Peyer's patch (tissue), 4 donors: ENCODE measurements around the gene SFN. TPM values are rescaled to one million over a fixed set of nuclear protein-coding genes. Genes with fewer than 3 reads are reported as not detected.

Experiments
- DNase-seq, 3 donors: peaks; one replicate each; pipeline ENCODE4 v3.0.0-alpha.2; 2017 to 2019
- H3K27ac ChIP-seq, 4 donors: fragments of 200-600 bp; sonication (generic); one replicate each; pipeline ENCODE4 v1.5.1; 2016 to 2019
- H3K27me3 ChIP-seq, 2 donors: fragments of 200-600 bp; sonication (generic); one replicate each; pipeline ENCODE4 v1.5.1; 2019
- H3K36me3 ChIP-seq, 3 donors: fragments of 200-600 bp; sonication (generic); one replicate each; pipeline ENCODE4 v1.5.1; 2016 to 2019
- H3K4me1 ChIP-seq, 4 donors: fragments of 200-600 bp; sonication (generic); one replicate each; pipeline ENCODE4 v1.5.1; 2016 to 2019
- H3K4me3 ChIP-seq, 4 donors: fragments of 200-600 bp; sonication (generic); 1 replicate in 3 of 4; 2 replicates in 1 of 4; pipeline ENCODE4 v1.5.1; 2016 to 2019; ENCODE audit warnings: mild to moderate bottlenecking in 1 of 4
- H3K9me3 ChIP-seq, 4 donors: fragments of 200-600 bp; sonication (generic); one replicate each; pipeline ENCODE4 v1.5.1; 2016 to 2019; ENCODE audit warnings: mild to moderate bottlenecking in 1 of 4
- POLR2A ChIP-seq, 2 donors: fragments of 450-650 bp; IDR thresholded peaks; one replicate each; pipeline ENCODE4 v1.5.1; 2017; ENCODE audit warnings: antibody characterized with exemption in 2 of 2, mild to moderate bottlenecking in 2 of 2, moderate library complexity in 2 of 2
- total RNA-seq, 4 donors: library from RNA; depleted of rRNA; stranded (reverse); fragments of >200 nt; gene quantifications; one replicate each; pipeline ENCODE4 v1.1.0, GENCODE V29; 2016
- TF ChIP-seq, protein P1 (sequence below), 6 experiments: fragments of 450-650 bp in 4 of 6; fragments of 200-600 bp in 2 of 6; sonication (generic) in 1 of 6; IDR thresholded peaks; one replicate each; pipeline ENCODE4 v1.5.1; 2017 to 2019; ENCODE audit warnings: antibody characterized with exemption in 6 of 6, mild to moderate bottlenecking in 3 of 6, moderate library complexity in 1 of 6

The SFN gene
- 10 to 100 TPM; 19.8 to 66.6 (median 44.6) TPM for total RNA-seq

DNA sequence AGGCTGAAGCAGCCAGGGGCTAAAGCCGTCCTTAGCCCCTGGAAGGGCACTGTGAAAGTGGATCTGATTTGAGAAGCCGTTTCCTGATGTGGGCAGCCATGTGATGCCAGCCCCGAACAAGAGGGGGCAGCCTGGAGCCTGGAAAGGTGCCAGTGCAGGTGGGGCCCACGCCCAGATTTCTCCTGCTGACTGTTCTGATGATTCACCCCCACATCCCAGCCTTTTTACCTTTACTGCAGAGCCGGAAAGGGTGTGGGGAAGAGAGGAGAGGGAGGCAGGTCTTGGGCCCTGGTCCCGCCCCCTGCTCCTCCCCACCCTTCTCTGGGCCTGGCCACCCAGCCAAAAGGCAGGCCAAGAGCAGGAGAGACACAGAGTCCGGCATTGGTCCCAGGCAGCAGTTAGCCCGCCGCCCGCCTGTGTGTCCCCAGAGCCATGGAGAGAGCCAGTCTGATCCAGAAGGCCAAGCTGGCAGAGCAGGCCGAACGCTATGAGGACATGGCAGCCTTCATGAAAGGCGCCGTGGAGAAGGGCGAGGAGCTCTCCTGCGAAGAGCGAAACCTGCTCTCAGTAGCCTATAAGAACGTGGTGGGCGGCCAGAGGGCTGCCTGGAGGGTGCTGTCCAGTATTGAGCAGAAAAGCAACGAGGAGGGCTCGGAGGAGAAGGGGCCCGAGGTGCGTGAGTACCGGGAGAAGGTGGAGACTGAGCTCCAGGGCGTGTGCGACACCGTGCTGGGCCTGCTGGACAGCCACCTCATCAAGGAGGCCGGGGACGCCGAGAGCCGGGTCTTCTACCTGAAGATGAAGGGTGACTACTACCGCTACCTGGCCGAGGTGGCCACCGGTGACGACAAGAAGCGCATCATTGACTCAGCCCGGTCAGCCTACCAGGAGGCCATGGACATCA, at the start of gene SFN:
SFN (plus strand) TSS at position 369 of the 904 bp plus-strand sequence; CDS start at position 433, 64 bp downstream.
- H3K27me3 ChIP-seq: no peaks in the 10 kb centered on the region
- H3K4me1 ChIP-seq: peaks cover 0 to 22% (median 13%) of the 10 kb centered on the region in 4 donors
- H3K9me3 ChIP-seq: no peaks in the 10 kb centered on the region
- peak in 2 of 3 donors; percentile 90 to 94 for DNase-seq
- peak; percentile 92 to 98 for TF ChIP-seq POLR2A (IDR thresholded peaks at IDR 0.05)
- TF ChIP-seq, protein P1, sequence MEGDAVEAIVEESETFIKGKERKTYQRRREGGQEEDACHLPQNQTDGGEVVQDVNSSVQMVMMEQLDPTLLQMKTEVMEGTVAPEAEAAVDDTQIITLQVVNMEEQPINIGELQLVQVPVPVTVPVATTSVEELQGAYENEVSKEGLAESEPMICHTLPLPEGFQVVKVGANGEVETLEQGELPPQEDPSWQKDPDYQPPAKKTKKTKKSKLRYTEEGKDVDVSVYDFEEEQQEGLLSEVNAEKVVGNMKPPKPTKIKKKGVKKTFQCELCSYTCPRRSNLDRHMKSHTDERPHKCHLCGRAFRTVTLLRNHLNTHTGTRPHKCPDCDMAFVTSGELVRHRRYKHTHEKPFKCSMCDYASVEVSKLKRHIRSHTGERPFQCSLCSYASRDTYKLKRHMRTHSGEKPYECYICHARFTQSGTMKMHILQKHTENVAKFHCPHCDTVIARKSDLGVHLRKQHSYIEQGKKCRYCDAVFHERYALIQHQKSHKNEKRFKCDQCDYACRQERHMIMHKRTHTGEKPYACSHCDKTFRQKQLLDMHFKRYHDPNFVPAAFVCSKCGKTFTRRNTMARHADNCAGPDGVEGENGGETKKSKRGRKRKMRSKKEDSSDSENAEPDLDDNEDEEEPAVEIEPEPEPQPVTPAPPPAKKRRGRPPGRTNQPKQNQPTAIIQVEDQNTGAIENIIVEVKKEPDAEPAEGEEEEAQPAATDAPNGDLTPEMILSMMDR (IDR thresholded peaks at IDR 0.05): peak in 4 of 6 experiments; percentile 38 to 87 (median 78)
- H3K36me3 ChIP-seq: no peaks in the 10 kb centered on the region
- peak within 1 kb of the TSS; percentile 68 to 81 (median 76) for H3K4me3 ChIP-seq
- H3K27ac ChIP-seq: peak within 1 kb of the TSS; percentile 94 to 98 (median 96)

DNA sequence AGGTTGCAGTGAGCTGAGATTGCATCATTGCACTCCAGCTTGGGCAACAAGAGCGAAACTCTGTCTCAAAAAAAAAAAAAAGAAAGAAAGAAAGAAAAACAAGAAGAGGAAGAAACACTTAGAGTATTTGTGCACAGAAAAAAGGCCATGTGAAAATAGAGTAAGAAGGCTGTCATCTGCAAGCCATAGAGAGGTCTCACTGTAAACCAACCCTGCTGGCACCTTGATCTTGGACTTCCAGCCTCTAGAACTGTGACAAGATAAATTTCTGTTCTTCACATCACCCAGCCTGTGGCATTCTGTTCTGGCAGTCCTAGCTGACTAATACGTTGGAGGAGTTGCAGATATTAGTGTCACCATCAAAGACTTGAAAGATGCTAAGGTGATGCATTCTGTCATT, 48.6 kb upstream of the SFN start:
- no peaks in the 10 kb centered on the region for H3K9me3 ChIP-seq
- H3K36me3 ChIP-seq: no peaks in the 10 kb centered on the region

DNA sequence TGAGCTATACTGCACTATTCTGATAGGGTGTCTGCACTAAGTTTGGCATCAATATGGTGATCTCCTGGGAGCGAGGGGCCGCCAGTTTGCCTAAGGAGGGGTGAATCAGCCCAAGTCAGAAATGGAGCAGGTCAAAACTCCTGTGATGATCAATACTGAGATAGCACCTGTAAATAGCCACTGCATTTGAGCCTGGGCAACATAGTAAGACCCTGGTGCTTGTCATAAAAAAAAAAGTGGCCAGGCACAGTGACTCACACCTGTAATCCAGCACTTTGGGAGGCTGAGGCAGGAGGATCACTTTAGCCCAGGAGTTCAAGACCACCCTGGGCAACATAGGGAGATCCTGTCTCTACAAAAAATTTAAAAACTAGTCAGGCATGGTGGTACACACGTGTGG, 48.1 kb upstream of the SFN start:
- Histone ChIP-seq H3K4me3 (no peak overlapping the region), H3K27ac (no peak overlapping the region), H3K9me3 (no peaks in the 10 kb centered on the region), H3K36me3 (no peaks in the 10 kb centered on the region), H3K27me3 (no peaks in the 10 kb centered on the region), H3K4me1 (no peaks in the 10 kb centered on the region)
- TF ChIP-seq POLR2A (IDR thresholded peaks at IDR 0.05): no peak
- TF ChIP-seq, protein P1 (IDR thresholded peaks at IDR 0.05): no peak
- no peak for DNase-seq

More for the DNA sequence above, 48.6 kb upstream of the SFN start:
- no peak overlapping the region for H3K27ac ChIP-seq
- no peaks in the 10 kb centered on the region for H3K4me1 ChIP-seq
- H3K4me3 ChIP-seq: no peak overlapping the region
- H3K27me3 ChIP-seq: no peaks in the 10 kb centered on the region
- no peak for DNase-seq
- TF ChIP-seq, protein P1 (IDR thresholded peaks at IDR 0.05): no peak
- no peak for TF ChIP-seq POLR2A (IDR thresholded peaks at IDR 0.05)

DNA sequence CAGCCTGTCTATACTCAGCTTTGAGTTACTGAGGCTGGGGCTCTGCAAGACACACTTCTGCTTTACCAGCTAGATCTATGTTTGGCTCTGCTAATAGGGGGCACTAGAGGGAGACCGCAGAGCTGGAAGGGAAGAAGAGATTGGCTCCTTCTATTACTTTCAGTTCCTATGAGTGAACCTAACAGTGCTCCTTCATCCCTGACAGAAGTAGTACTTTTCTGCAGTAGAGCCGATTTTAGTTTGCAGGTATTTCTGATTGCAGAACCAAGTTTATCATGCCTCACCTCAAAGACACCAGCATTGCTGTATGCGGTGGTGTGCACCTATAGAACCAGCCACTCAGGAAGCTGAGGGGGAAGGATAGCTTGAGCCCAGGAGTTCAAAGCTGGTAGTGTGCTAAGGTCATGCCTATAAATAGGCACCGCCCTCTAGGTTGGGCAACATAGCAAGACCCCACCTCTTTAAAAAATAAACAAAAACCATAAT, 42.1 kb upstream of the SFN start:
- Histone ChIP-seq H3K4me3 (no peak overlapping the region), H3K27me3 (no peaks in the 10 kb centered on the region), H3K36me3 (no peaks in the 10 kb centered on the region), H3K9me3 (no peaks in the 10 kb centered on the region), H3K4me1 (peaks cover 0 to 14% (median 5%) of the 10 kb centered on the region in 4 donors), H3K27ac (peak overlapping the region in 1 of 4 donors; percentile 55)
- TF ChIP-seq, protein P1 (IDR thresholded peaks at IDR 0.05): peak in 5 of 6 experiments; percentile 5 to 40 (median 22)
- no peak for TF ChIP-seq POLR2A (IDR thresholded peaks at IDR 0.05)
- DNase-seq: peak in 2 of 3 donors; percentile 57 to 71

DNA sequence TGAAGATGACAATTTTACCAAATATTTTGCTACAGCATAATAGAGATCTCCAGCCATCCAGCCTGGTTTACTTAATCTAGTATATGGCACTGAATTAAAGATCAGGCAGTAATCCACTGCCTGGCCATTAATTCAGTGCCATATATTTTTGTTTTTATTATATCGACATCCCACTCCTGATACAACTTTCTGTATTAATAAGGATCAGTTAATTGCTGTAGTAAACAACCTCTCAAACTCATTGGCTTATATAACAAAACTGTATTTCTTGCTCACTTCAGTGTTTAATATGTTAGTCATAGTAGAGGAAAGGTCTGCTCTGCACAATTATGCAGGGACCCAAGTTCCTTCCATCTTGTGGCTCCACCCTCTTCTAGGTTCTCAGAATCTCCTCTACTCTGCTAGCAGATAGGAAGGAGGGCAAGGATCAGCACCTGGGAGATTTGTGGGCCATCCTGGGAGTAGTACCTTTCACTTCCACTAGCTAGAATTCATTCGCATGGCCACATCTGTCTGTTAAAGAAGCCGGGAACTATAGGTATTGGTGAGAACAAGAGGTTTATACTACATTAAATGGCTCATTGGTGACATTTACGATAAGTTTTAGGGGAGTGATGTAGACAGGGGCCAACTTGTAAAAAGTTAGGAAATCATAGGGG, 40.1 kb upstream of the SFN start:
- H3K9me3 ChIP-seq: no peaks in the 10 kb centered on the region
- no peak overlapping the region for H3K27ac ChIP-seq
- no peak overlapping the region for H3K4me3 ChIP-seq
- DNase-seq: no peak
- H3K36me3 ChIP-seq: no peaks in the 10 kb centered on the region
- H3K27me3 ChIP-seq: no peaks in the 10 kb centered on the region
- peaks cover 3 to 27% (median 10%) of the 10 kb centered on the region in 4 donors for H3K4me1 ChIP-seq
- TF ChIP-seq, protein P1 (IDR thresholded peaks at IDR 0.05): no peak
- TF ChIP-seq POLR2A (IDR thresholded peaks at IDR 0.05): no peak
